ENCODE data around the gene GNB4.

DNA sequence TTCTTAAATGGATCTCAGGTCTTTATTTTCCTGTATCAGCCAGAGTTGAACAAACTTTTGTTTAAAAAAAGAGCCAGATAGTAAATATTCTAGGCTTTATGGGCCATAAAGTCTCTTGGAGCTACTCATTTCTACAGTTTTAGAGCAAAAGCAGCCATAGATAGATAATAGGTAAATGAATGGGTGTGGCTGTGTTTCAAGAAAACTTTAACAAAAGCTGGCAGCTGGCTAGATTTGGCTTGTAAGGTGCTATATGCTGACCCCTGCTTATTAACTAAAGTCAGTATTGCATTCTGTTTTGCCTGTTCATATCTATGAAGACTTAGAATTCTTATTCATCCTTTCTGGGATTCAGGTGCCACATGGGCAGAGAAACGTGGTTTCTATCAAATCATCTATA is 74.8 kb downstream of the GNB4 start:
- no peak for TF ChIP-seq POLR2A (IDR thresholded peaks at IDR 0.05; ENCODE audit: low read depth, low read length)
- no peak for TF ChIP-seq POLR2AphosphoS5 (IDR thresholded peaks at IDR 0.05; ENCODE audit: low read depth, low read length)
- TF ChIP-seq TAF1 (IDR thresholded peaks at IDR 0.05; ENCODE audit: borderline replicate concordance, low read depth, low read length) = no peak
